Measurements from ENCODE around the gene ADAMTS2.
A peak's percentile ranks its signal among the peaks of the same experiment; 100 is the strongest.

Gene ADAMTS2

DNA sequence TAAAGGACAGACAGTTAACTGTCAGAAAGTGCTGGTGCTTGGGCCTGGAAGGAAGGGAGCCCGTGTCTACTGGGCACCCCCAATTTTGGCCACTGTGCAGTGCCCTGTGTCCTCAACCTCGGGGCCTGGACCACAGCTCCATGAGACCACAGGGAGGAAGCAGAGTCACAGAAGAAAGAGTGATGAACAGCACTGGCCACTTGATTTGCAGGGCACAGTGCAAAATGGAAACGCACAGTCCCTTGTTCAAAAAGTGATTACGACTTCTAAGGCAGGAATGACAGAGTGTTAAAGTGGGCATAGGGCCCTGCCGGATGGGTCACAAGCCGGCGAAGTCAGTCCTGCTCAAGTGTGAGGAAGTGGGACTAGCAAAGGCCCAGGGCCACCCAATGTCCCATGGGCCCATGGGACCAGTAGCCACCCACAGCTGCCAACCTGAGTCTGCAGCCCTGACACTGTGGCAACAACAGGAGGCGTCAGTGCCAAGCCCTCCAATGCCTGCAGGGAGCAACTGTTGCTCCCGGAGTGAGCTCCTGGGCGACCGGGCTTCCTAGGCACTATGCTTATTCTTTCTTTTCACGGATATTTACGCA is 85.4 kb downstream of the ADAMTS2 start:
- no peak for DNase-seq (ENCODE audit: extremely low read depth, low read depth)
- no peak overlapping the region for H3K4me3 ChIP-seq (replicated peaks; ENCODE audit: low read depth, low read length)
- TF ChIP-seq, protein P1, sequence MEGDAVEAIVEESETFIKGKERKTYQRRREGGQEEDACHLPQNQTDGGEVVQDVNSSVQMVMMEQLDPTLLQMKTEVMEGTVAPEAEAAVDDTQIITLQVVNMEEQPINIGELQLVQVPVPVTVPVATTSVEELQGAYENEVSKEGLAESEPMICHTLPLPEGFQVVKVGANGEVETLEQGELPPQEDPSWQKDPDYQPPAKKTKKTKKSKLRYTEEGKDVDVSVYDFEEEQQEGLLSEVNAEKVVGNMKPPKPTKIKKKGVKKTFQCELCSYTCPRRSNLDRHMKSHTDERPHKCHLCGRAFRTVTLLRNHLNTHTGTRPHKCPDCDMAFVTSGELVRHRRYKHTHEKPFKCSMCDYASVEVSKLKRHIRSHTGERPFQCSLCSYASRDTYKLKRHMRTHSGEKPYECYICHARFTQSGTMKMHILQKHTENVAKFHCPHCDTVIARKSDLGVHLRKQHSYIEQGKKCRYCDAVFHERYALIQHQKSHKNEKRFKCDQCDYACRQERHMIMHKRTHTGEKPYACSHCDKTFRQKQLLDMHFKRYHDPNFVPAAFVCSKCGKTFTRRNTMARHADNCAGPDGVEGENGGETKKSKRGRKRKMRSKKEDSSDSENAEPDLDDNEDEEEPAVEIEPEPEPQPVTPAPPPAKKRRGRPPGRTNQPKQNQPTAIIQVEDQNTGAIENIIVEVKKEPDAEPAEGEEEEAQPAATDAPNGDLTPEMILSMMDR (IDR thresholded peaks at IDR 0.05; ENCODE audit: low read depth, low read length, missing control alignments): no peak

DNA sequence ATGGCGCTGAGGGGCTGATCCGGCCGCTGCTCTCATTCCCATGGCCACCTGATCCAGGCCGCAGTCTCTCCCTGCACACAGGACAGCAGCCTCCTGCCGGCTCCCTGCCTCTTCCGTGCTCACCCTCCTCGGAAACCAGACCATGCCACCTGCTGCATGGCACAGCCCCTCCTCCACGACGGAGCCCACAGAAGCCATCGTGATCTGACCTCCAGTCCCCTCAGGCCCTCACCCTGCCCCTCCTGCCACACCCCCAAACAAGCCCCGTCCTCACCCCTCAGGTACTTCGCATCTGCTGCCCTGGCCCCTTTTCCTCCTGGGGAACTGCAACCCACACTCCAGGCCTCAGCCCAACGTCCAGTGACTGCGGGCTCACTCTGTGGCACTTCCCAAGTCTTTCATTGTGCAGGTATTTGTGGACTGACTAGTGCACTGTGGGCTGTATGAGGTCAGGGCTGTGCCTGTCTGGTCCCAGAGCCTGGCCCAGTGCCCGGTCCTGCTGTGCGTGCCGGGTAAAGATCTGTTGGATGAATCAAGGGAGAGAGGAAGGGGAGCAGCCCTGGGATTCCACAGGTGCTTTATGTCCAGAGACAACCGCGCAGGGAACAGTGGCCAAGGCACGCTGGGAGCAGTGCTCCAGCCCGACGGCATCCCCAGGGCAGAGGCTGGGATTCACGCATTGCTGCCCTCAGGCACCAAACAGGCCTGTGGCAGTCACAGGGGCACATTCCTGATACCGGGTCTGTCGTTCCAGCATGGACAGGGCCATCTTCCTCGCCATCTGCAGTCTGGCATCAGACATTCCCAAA is 86.1 kb downstream of the ADAMTS2 start:
- TF ChIP-seq, protein P1 (IDR thresholded peaks at IDR 0.05; ENCODE audit: low read depth, low read length, missing control alignments): no peak
- no peak overlapping the region for H3K4me3 ChIP-seq (replicated peaks; ENCODE audit: low read depth, low read length)

GRCh38 chr5:179258001-179258921 is 87.0 kb downstream of the ADAMTS2 start:
- TF ChIP-seq, protein P1 (IDR thresholded peaks at IDR 0.05; ENCODE audit: low read depth, low read length, missing control alignments): no peak
- DNase-seq (ENCODE audit: extremely low read depth, low read depth): no peak
- H3K4me3 ChIP-seq (replicated peaks; ENCODE audit: low read depth, low read length): no peak overlapping the region

More for the DNA sequence above, 86.1 kb downstream of the ADAMTS2 start:
- DNase-seq (ENCODE audit: extremely low read depth, low read depth): peak; percentile 37

GRCh38 chr5:179257176-179257682 is 88.0 kb downstream of the ADAMTS2 start:
- no peak for DNase-seq (ENCODE audit: extremely low read depth, low read depth)
- H3K4me3 ChIP-seq (replicated peaks; ENCODE audit: low read depth, low read length): no peak overlapping the region
- TF ChIP-seq, protein P1 (IDR thresholded peaks at IDR 0.05; ENCODE audit: low read depth, low read length, missing control alignments): no peak

DNA sequence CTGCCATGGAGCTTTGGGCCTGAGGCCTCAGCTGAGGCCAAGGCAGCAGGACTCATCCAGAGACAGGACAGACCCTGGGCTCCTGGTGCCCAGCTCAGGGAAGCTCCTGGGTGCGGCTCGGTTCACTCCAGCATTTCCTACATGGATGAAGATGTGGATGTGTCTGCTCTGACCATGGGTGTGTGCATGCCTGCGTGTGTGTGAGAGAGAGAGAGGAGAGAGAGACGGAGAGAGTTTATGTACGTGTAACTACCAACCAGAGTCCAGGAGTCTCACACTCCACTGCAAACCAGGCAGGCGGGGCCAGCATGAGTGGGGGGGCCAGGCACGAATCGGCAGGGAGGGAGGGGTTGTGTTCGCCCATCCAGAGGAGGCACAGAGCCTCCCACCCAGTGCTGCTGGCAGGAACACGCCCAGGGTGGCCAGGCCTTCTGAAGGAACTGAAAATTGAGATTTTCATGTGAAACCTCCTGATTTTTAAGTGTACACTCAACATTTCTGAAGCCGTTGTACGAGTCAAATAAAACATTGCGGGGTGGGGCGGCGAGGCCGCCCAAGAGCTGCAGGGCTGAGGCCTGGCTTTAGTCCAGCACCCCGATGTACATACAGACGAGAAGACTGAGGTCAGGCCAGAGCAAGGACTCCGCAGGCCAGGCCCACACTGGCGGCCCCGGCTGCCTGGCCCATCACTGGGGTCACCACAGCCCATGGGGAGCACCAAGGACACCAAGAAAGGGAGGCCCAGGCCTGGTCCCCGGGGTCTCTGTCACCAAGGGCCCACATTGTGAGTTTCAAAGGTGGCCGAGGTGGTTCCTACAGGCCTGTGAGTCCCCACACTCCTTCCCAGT is 88.7 kb downstream of the ADAMTS2 start:
- TF ChIP-seq, protein P1 (IDR thresholded peaks at IDR 0.05; ENCODE audit: low read depth, low read length, missing control alignments): no peak
- DNase-seq (ENCODE audit: extremely low read depth, low read depth): no peak

More for the DNA sequence above, 88.7 kb downstream of the ADAMTS2 start:
- H3K4me3 ChIP-seq (replicated peaks; ENCODE audit: low read depth, low read length): no peak overlapping the region
